Right cardiac atrium (tissue), 5 donors: ENCODE data around the gene NID2. TPM values are rescaled to one million over a fixed set of nuclear protein-coding genes. Genes with fewer than 3 reads are reported as not detected.

Experiments used
- ATAC-seq, 2 donors: fragments of 200-7000 bp; cut with Tn5 transposase; one replicate each; pipeline versions ENCODE4 v1.8.0 to v1.9.1; 2020; ENCODE audit warnings: moderate library complexity in 2 of 2, mild to moderate bottlenecking in 1 of 2
- DNase-seq, 3 donors: peaks; one replicate each; pipeline ENCODE4 v3.0.0-alpha.2; 2020
- H3K27ac ChIP-seq: one replicate; pipeline ENCODE4 v1.5.1; 2013; ENCODE audit warnings: mild to moderate bottlenecking, low read length, control low read depth, moderate library complexity
- H3K27me3 ChIP-seq: one replicate; pipeline ENCODE4 v1.6.1; 2013; ENCODE audit not compliant: control insufficient read depth, insufficient read depth
- H3K4me1 ChIP-seq: one replicate; pipeline ENCODE4 v1.6.1; 2013; ENCODE audit warnings: low read length; ENCODE audit not compliant: control insufficient read depth, insufficient read depth
- H3K4me3 ChIP-seq: one replicate; pipeline ENCODE4 v1.5.1; 2013; ENCODE audit warnings: low read length, control low read depth
- H3K9me3 ChIP-seq: one replicate; pipeline ENCODE4 v1.6.1; 2013; ENCODE audit warnings: low read length; ENCODE audit not compliant: control insufficient read depth
- WGBS: extraction: QIAGEN DNeasy Blood & Tissue Kit; methylation state at CpG from one replicate; pipeline ENCODE4 v1.1.7; 2013; 5-methylcytosine and 5-hydroxymethylcytosine counted together
- intact Hi-C, 4 donors: fragments of 100-400 bp; cut with DNase I; formaldehyde crosslinking; loops; one replicate each; pipeline versions ENCODE4 v1.11.0 to v1.14.0; 2022 to 2023
- polyA plus RNA-seq: library from polyadenylated mRNA; stranded (reverse); fragments of 200-250 nt; gene quantifications from one replicate; pipeline ENCODE4 v1.2.3, GENCODE V29; 2013
- total RNA-seq, 4 donors: library from RNA; stranded (reverse); fragmentation: NEBNext Ultra II Directional; extraction: Animal tissue kit (Norgen Biotek cat#: 25700); gene quantifications; one replicate each; pipeline ENCODE4 v1.2.1, GENCODE V29; 2021
- donor health status: healthy with polysubstance abuse.
- donor health status: DM: no; HTN: yes; CAD: no.
- donor health status: DM: no; HTN: no; CAD: no.
- donor health status: DM: no; HTN: yes; CAD: no; lungs with severe emphysema.
- donor health status: DM: yes; HTN: yes; CAD: no.

NID2 gene
- total and polyA plus RNA-seq, 5 donors, result 18.9 to 38.1 (median 25.9) TPM

DNA sequence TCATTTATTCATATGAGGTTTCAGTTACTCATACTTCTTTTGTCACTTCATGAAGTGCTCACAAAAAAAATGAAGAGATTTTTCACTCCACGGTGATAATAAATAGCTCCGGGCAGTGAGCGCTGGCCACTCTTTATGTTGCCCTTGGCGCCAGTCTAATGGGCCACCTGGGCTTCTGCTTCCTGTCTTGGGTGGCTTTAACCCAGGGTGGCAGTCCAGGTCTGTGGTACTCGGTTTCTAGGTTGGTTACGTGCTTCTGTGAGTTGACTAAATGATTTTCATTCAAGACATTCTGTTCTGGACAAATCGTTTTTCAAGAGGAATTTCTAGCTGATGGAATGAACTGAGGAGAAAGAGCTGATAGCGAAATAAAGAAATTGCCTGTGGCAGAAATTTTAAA lies 34.6 kb upstream of the NID2 start:
- Histone ChIP-seq H3K9me3 (no peaks in the 10 kb centered on the region), H3K4me1 (no peaks in the 10 kb centered on the region), H3K27me3 (no peaks in the 10 kb centered on the region), H3K4me3 (no peak overlapping the region), H3K27ac (no peak overlapping the region)
- ATAC-seq (no peak), DNase-seq (no peak)
- 83% methylated on average over 8 of the region's 8 CpGs for WGBS
- intact Hi-C loops, result no loop called here

DNA sequence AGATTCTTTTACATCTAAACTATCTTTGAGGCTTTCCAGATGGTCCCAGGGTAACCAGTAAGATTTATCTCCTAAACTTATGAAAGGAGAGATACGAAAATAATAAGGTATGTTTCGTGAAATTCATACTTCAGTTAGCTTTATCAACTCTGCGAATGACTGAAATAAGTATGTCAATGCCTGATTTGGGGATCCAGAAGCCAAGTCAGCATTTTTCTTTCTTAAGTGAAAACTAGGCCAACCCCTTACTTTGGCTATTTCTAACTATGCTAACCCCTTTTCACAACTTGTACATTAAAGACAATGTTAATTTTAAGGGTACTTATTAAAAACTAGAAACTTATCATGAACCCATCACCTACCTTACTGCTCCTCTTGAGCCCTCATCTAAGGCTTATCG lies 26.9 kb upstream of the NID2 start:
- ATAC-seq (no peak), DNase-seq (no peak)
- Histone ChIP-seq H3K27me3 (no peaks in the 10 kb centered on the region), H3K4me3 (no peak overlapping the region), H3K27ac (no peak overlapping the region), H3K9me3 (no peaks in the 10 kb centered on the region), H3K4me1 (peaks cover 3% of the 10 kb centered on the region)
- intact Hi-C loops, result no loop called here
- whole genome bisulfite sequencing, result 85% methylated on average over 4 of the region's 4 CpGs

DNA sequence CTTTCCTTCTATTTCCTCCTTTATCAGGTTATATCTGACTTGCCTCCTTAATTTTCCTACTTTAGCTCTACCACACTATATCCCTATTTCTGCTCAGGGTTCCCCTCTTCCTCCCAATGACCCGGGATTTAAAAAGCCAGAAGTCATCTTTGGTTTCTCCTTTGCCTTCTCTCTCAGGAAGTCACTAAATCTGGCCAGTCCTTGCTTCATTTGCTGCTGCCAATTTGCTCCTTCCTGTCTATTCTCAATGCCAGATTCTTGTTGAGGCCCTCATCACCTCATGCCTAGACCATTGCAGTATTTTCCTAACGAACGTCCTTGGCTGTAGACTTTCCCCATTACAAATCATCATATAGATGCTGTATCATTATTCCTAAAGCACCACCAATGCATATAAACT lies 26.5 kb upstream of the NID2 start:
- no peak for ATAC-seq

DNA sequence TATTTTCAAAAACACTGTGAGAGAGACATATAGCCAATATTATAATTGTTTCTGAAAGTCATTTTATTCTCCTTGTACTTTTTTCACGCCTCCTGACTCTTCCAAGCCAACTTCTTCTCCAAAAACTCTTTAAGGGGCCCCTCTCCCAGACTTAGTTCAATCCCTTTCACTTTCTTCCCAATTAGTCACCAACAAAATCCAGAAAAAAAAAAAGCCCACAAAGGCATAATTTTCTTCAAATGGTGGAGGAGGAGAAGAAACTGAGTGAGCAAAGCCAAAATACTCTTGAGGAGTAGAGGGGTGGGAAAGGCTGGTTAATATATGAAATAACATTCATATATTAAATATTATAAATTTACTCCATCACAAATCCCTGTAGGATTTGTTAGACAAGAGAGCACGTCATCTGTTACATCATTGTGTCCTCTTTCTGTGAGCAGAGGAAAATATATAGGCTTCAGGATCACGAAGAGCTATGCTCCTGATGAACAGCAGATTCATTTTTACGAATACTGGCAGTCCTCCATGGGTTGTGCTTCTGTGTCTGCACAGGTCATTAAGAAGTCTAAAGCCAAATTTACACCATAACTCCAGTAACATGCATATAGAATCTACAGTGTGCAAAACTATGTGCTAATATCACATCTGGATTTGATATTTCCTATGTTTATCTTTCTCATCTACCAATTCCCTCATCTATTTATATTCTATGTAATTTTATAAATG lies 25.9 kb upstream of the NID2 start:
- Histone ChIP-seq H3K27me3 (no peaks in the 10 kb centered on the region), H3K9me3 (no peaks in the 10 kb centered on the region), H3K27ac (no peak overlapping the region), H3K4me3 (no peak overlapping the region), H3K4me1 (peaks cover 3% of the 10 kb centered on the region)
- ATAC-seq (no peak), DNase-seq (no peak)
- intact Hi-C loops, result no loop called here
- WGBS, result 71% methylated on average over 4 of the region's 4 CpGs

More for the DNA sequence above, 26.5 kb upstream of the NID2 start:
- H3K27me3 ChIP-seq, result no peaks in the 10 kb centered on the region
- intact Hi-C loops, result no loop called here
- no peaks in the 10 kb centered on the region for H3K9me3 ChIP-seq
- H3K27ac ChIP-seq, result no peak overlapping the region
- WGBS, result 49% methylated on average over 3 of the region's 3 CpGs
- DNase-seq, result no peak
- H3K4me1 ChIP-seq, result peaks cover 3% of the 10 kb centered on the region
- no peak overlapping the region for H3K4me3 ChIP-seq

DNA sequence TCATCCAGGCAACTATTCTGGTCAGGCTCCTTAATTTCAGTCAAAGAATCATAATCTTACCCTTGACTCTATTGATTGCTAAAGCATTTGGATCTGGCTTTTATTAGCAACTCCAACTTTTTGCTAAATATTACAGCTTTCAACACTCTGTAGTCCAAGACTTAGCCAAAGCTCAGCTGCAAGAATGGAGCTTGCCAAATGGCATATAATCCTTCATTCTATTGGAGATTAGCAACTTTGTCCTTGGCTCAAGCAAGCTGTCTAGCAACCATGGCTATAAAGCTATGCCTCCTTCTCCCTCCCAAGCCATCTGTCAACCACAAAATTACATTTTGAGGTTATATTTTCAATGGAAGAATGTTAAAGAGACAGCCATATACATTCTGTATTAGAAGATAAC lies 23.1 kb upstream of the NID2 start:
- peak; percentile 69 to 85 for ATAC-seq
- no peak for DNase-seq
- H3K9me3 ChIP-seq, result no peaks in the 10 kb centered on the region
- no peaks in the 10 kb centered on the region for H3K27me3 ChIP-seq
- intact Hi-C loops, result no loop called here
- H3K27ac ChIP-seq, result no peak overlapping the region
- H3K4me3 ChIP-seq, result no peak overlapping the region
- peaks cover 8% of the 10 kb centered on the region for H3K4me1 ChIP-seq

DNA sequence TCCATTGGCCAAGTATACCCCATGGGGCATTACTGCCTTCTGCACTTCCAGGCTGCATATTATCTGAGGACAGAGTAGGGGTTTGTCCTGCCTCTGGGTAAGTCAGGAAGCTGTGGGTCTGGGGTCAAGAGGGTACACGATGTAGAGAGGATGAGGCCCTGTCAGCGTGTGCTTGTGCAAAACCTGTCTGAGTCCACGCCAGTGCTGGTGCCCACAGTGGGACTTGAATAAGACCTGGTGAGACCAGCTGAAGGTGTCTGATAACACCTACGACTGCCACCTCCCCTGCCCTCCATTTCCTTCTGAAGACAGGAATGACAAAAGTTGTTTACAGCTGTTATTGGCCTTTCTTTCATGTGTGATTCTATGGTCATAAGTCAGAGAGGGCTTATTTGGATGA lies 22.1 kb upstream of the NID2 start:
- no peak for DNase-seq
- no peak overlapping the region for H3K4me3 ChIP-seq
- H3K4me1 ChIP-seq, result peaks cover 8% of the 10 kb centered on the region
- no peak for ATAC-seq
- H3K27ac ChIP-seq, result no peak overlapping the region
- no peaks in the 10 kb centered on the region for H3K27me3 ChIP-seq
- no peaks in the 10 kb centered on the region for H3K9me3 ChIP-seq
- intact Hi-C loops, result no loop called here
- 82% methylated on average over 4 of the region's 4 CpGs for WGBS

DNA sequence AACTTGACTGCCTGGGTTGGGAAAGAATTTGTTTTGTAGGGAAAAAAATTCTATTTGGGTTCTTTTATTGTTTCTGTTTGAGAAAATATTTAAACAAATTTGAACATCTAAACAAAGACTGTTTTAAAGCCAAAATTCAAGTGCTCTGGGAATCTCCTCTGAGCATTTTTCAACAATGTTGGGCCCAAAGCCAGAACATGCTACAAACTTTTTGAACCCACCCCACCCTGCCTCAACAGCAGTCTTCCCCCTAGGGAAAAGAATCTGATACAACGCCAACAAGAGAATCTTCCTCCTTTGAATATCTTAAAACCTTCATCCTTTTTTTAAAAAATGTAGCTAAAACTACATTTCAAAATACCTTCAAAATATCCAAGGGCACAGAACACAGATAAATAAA lies 20.4 kb upstream of the NID2 start:
- DNase-seq (no peak), ATAC-seq (no peak)
- no peak overlapping the region for H3K4me3 ChIP-seq
- intact Hi-C loops, result no loop called here
- H3K4me1 ChIP-seq, result peaks cover 8% of the 10 kb centered on the region
- H3K9me3 ChIP-seq, result no peaks in the 10 kb centered on the region
- no peaks in the 10 kb centered on the region for H3K27me3 ChIP-seq
- no peak overlapping the region for H3K27ac ChIP-seq
- WGBS, result 45% methylated on average over 1 of the region's 1 CpG

DNA sequence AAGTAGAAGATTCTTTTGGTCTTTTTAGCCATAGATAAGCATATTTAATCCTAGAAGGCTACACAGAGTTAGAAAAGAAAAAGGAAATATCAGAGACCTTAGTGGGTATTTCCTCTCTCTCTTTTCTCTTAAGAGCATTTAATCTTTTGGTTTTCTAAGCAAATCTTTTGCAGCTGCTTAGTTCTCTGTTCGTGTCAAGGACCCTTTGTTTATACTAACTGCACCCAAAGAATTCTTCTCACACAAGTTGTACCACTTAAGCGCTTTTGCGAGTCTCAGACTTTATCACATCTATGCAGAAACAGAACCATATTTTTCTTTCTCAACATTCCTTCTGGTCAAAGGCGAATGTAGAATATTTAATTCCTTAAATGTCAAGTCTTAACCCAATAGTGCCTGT lies 17.9 kb upstream of the NID2 start:
- H3K4me3 ChIP-seq, result no peak overlapping the region
- intact Hi-C loops, result no loop called here
- no peaks in the 10 kb centered on the region for H3K27me3 ChIP-seq
- H3K9me3 ChIP-seq, result no peaks in the 10 kb centered on the region
- no peak overlapping the region for H3K27ac ChIP-seq
- H3K4me1 ChIP-seq, result peaks cover 8% of the 10 kb centered on the region
- DNase-seq, result no peak
- no peak for ATAC-seq
- 53% methylated on average over 4 of the region's 4 CpGs for WGBS

DNA sequence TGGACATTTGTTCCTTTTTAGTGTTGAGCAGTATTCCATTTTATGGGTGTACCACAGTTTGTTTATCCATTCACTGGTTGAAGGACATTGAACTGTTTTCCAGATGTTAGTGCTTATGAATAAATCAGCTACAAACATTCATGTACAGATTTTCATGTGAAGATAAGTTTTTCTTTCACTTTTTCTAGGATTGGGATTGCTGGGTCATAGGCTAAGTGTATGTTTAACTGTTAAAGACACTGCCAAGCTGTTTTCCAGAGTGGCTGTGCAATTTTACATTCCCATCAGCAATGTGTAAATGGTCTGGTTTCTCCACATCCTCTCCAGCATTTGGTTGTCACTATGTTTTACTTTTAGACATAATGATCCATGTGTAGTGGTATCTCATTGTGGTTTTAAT lies 14.0 kb upstream of the NID2 start:
- H3K4me1 ChIP-seq, result no peaks in the 10 kb centered on the region
- ATAC-seq, result no peak
- DNase-seq, result no peak
- H3K27ac ChIP-seq, result no peak overlapping the region
- no peaks in the 10 kb centered on the region for H3K9me3 ChIP-seq
- no peak overlapping the region for H3K4me3 ChIP-seq
- intact Hi-C loops, result no loop called here
- no peaks in the 10 kb centered on the region for H3K27me3 ChIP-seq

DNA sequence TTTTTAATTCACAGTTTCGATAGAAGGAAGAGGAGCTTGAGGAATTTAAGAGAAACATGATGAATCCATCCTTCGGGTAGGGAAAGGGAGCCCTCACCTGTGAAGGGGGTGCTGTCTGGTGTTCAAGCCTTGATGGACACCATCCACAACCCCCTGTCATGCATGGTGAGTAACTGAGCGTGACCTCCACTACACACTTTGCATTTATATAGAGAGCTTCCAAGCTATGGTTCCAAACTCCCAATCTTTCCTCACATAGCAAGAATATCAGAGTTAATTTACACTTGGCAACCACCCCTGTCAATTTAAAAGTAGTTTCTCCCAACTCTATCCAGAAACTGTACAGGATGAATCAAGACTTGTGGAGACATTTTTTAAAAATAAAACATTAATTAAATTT lies 13.1 kb upstream of the NID2 start:
- ATAC-seq, result no peak
- Histone ChIP-seq H3K27me3 (no peaks in the 10 kb centered on the region), H3K4me1 (no peaks in the 10 kb centered on the region), H3K27ac (no peak overlapping the region), H3K4me3 (no peak overlapping the region), H3K9me3 (no peaks in the 10 kb centered on the region)
- 91% methylated on average over 3 of the region's 3 CpGs for WGBS
- no peak for DNase-seq
- intact Hi-C loops, result no loop called here

DNA sequence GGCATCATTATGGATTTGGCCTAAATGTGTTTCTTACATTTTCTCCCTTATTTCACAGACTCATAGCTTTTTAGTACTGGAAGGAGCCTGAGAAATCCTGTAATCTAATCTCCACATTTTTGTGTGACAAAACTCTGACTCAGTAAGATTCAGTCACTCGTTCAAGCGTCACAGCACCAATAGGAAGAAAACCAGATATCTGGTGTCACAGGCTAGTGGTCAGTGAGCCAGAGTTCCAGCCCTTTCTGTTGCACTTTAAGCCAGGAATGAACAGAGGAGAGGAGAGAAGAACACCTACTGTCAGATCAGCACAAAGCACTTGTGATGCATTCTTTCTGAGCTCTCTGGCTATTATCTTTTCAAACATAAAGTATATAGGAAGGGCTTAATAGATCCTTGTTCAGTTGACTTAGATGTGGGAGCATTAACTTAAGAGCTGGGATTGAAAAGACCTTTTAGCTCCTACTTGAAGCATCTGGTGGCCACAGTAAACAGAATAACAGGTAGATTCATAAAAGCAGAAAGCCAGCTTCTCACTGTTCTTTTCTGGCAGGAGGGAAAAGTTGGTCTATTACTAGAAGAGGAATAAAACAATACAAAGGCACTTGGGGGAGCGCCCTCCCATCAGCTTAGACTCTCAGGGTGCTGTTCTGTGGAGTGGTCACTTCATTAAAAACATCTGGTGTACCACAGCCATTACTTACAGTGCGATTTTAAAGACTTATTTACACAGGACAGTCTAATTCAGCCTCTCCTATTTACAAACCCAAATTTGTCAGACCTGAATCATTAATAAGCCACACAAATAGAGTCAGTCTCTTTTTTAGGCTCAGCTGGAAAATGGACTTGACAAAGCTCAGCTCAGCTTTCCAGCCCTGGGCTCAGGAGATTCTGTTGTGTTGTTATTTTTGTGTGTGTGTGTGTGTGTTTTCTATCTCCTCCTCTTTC lies 12.2 kb upstream of the NID2 start:
- WGBS, result 58% methylated on average over 4 of the region's 4 CpGs
- peak; percentile 78 to 87 for ATAC-seq
- intact Hi-C loops, result no loop called here
- DNase-seq, result peak in 2 of 3 donors; percentile 31 to 61
- Histone ChIP-seq H3K9me3 (no peaks in the 10 kb centered on the region), H3K27ac (no peak overlapping the region), H3K4me3 (no peak overlapping the region), H3K4me1 (no peaks in the 10 kb centered on the region), H3K27me3 (no peaks in the 10 kb centered on the region)
